Astrocyte (in vitro differentiated cells and primary cell): ENCODE results near the gene EGFR.

ENCODE experiments used
- CTCF ChIP-seq: IDR thresholded peaks from 2 replicates; pipeline ENCODE4 v1.5.1; 2011; ENCODE audit warnings: low read depth, mild to moderate bottlenecking, inconsistent platforms, low read length, moderate library complexity; ENCODE audit not compliant: insufficient read depth
- EZH2 ChIP-seq: IDR thresholded peaks from 2 replicates; pipeline ENCODE4 v1.6.1; 2012; ENCODE audit warnings: mild to moderate bottlenecking, low read length, inconsistent platforms; ENCODE audit not compliant: insufficient read depth

- TF ChIP-seq CTCF (no peak), EZH2 (no peak)
Observed at GRCh38 chr7:55173671-55174070, 154.9 kb downstream of the EGFR start.
